GM21515 (cell line): Measurements from ENCODE around the gene NME4.
A peak's percentile ranks its signal among the peaks of the same experiment; 100 is the strongest.
"Not testable (repeated sequence)": the region's sequence is repeated elsewhere in the genome, so short reads cannot be mapped to it uniquely, and the experiment has no call there.

Experiments
- ATAC-seq: cut with Tn5 transposase; IDR thresholded peaks from one replicate; pipeline ENCODE4 v1.9.1; 2021; ENCODE audit not compliant: unreplicated experiment

The NME4 gene

DNA sequence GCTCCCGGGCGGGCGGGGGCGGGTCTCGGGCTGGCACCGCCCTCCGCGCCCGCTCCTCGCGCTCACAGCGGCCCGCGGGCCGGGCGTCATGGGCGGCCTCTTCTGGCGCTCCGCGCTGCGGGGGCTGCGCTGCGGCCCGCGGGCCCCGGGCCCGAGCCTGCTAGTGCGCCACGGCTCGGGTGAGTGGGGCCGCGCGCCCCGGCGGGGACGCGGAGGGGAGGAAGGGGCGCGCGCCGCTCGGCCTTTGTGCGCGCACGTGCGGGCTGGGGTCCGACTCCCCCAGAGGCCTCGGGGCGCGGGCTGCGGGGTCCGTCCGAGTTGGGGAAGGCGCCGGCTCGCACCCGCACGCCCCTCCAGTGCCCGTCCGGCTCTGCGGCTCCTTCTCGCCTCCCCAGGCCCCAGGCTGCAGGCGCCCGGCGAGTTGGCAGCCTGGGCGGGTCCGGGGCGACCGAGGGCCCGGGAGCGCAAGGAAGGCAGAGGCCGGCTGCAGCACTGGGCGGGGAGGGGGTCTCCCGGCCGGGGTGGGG, at the start of gene NME4:
Gene NME4, plus strand, starts transcription at position 65 of the 527 bp plus-strand sequence. Its CDS starts 24 bp downstream, at position 89.
- no peak for ATAC-seq

DNA sequence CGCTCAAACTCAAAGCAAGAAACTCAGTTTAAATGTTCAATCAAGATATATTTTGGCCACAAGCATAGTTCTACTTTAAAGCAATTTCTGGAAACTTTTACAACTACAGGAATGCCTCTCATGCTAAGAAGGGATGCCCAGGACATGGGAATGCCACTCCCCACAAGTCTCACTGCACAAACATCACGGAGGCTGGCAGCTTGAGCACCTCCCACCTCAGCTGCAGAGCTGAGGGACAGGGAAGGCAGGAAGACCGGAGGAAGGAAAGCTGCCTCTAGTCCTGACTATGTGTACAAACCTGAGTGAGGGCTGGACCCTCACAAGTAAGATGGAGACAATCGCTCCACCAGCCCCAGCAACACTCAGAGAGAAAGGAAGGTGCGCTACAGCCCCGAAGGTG, 49.8 kb upstream of the NME4 start:
- no peak for ATAC-seq

DNA sequence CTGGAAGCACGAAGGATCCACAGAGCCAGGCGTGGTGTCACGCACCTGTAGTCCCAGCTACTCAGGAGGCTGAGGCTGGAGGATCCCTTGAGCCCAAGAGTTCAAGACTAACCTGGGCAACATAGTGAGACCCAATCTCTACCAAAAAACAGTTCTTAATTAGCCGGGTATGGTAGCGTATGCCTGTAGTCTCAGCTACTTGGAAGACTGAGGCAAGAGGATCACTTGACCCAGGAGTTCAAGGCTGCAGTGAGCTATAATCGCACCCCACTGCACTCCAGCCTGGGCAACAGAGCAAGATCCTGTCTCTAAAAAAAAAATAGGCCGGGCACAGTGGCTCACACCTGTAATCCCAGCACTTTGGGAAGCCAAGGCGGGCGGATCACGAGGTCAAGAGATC, 48.5 kb upstream of the NME4 start:
- ATAC-seq, result not testable (repeated sequence)

DNA sequence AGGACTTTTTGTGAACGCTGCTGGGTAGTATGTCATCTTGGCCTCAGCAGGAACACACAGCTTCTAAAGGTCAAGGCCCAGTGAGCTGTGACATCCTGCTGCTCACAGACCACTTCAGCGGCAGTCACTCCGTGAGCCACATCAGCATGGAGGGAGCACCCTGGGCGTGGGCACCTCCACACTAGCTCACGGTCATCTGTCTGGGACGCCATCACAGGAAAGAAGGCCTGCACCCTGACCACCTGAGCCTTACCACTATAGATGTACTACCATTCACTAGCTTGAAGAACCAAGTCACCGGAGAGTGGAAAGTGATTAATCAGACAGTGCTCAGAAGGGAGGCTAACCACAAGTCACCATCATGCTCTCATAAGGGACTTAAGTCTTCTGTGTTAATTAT, 47.8 kb upstream of the NME4 start:
- ATAC-seq, result no peak

DNA sequence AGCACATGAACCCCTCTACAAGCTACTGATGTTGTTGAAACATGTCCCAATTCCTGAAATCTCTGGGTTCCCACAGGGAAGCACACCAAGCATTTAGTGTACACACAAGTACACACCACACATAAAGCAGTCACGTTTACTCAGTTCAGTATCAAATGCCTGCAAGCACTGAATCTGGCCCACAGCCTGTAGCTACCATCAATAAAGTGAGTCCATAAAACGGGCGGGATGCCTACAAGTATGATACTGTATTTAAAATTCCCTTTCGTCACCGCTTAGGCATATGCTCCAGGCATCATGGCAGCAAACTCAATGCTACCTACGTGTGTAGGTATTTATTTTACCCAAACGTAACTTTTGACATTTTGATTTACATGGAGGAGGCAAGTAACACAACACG, 46.8 kb upstream of the NME4 start:
- ATAC-seq, result no peak

DNA sequence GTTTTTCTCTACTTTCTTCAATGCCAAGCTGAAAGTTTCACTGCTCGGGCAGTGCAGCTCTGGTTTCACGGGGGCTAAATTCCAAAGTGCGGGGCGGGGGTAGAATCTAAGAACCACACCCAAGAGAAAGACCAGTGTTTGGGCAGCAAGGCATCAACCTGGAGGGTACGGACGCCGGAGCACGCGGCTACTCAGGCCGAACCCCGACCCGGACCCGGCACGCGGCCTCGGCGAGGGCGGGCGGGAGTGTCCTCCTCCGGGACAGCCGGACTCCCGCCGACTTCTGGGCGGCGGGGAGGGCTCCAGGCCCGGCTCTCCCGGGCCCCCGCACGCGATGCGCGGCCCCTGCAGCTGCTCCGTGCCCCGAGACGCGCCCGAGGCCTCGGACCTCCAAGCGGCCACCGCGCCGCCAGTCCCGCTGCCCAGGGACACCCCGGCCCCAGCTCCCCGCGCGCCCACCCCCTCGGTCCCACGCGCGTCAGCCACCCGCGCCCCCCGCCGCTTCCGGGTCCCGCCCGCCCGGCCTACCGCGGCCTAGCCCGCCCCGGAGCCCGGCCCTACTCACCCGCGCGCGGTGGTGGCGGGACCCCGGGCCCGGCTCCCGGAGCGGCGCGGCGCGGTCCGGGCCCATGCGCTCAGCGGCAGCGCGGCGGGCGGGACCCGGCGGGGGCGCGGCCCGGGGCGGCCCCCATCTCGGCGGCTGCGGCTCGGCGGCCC, 45.0 kb upstream of the NME4 start:
- peak; percentile 23 for ATAC-seq

DNA sequence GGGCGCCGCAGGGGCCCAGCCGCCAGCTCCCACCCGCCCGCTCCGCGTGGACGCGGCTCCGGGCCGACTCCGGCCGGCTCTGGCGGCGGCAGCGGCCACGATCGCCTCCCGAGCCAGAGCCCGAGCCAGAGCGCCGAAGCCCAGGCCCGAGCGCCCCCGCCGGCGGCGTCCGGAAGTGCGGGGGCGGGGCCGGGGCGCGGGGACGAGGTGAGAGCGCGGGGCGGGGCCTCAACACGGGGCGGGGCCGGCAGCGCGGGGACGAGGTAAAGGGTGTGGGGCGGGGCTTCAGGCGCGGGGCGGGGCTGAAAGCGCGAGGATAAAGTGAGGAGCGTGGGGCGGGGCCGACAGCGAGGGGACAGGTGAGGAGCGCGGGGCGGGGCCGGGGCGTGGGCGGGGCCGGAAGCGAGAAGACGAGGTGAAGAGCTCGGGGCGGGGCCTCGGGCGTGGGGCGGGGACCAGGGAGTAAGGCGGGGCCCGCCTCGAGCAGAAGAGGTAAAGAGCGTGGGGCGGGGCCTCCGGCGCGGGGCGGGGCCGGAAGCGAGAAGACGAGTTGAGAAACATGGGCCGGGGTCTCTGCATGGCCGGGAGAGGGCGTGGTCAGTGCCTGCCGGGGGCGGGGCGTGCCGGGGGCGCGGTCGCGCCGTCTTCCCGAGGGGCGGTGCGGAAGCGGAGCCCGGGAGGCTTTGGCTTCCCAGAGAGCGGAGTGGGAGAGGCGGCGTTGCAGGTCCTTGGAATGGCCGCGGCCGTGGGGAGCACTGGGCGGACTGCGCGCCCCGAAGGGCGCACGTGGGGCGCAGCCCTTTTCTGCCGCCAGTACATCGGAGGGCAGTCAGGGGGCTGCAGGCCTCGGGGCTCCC, 44.2 kb upstream of the NME4 start, which contains the start of gene AXIN1:
Gene AXIN1, minus strand, starts transcription at position 177 of the 857 bp plus-strand sequence. CDS start 5,698 bp downstream, outside the sequence.
- ATAC-seq, result peak; percentile 60

DNA sequence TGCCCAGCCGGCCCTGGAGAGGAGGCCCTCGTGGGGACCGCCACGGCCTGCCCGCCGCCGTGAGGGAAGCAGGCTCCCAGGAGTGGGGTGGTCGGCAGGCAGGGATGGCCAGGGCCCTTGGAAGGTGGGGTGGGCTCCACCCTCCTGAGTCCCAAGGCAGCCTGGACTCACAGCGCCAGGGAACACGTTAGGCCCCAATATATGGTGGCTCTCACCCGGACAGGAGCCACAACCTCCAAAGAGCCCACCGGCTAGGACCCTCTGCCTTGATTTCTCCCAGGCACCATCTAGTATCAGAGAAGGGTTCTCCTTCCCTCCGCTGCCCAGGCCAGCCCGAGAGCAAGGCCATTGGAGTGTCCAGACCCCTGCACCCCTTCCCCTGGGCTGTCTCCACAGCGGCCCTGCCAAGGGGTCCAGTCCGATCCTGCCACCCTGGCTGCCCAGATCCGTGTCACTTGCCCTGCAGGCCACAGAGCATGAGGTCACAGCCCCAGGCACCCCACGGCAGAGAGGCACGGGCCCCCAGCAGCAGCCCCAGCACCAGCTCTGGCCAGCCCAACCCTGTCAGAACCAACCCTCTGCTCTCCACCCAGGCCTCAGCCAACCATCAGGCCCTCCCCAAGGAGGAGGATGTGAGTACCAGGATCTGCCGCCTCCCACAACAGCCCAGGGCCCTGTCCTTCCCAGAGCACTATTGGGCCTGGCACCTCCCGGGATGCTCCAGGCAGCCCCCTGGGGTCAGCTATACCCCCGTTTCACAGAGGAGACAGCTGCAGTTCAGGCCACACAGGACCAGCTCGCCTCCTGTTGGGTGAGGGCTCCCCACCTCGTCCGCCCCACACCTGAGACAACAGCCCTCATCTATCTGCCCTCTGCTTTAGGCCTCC, 43.4 kb upstream of the NME4 start:
- ATAC-seq, result no peak

DNA sequence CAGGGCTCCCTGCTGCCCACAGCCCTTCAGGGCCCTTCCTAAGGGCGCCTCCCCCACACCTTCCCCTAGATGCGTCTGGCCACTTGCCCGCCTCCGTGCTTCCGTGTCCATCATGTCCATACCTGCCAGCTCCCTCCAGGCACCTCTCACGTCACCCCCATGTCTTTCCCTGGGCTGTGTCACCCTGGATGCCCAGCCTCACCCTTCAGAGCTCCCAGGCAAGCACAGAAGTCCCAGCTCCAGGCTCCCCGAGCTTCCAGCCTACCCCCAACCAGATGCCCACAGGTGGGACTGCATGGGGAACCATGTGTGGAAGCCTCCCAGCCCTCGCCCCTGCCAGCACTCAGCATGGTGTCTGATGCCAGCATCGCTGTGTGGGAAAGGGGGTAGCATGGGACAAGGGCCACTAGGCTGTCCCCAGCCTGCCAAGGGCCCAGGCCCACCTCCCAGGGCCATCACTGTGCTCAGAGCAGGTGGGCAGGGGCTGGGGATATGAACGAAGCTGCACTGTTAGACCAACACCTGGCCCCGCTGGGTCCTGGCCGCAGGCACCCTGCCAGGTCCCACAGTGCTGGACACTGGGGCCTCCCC, 42.6 kb upstream of the NME4 start:
- no peak for ATAC-seq

DNA sequence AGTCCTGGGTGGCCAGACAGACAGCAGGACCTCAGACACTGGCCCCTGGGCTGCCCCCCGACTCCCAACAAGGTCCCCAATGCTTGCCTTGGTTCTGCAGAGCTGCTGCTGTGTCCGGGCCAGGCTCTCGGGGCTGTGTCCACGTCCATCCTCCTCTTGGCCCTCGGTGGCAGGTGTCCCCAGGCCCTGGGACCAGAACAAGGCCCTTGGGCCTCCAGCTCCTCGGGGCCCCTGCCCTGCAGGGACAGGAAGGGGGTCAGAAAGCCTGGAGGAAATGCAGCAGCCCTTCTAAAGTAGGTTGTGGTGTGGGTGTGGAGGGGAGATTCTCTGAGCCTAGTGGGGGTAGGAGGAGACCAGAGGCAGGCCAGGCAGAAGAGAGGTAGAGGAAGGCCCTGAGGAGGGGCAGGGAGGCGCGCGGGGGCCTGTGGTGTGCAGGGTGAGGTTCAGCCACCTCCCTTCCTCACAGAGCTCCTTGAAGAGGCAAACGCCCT, 42.0 kb upstream of the NME4 start:
- ATAC-seq, result no peak

DNA sequence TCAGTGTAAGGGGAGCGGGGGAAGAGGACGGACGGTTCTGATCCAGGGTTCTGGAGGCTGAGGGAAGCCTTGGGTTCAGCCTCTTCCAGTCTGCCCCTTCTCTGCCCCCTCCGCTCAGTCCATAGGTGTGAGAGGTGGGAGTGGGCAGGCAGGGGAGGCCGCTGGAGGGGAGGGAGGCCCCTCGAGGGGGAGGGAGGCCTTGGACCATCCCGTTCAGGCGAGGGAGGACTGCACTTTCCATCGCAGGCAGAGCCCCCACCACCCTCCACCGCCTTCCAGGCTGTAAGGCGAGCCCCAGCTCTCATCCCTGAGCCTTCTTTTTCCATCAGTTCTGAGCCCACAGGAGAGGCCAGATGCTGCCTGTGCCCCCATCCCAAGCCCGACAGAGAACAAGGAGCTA, 40.3 kb upstream of the NME4 start:
- no peak for ATAC-seq

DNA sequence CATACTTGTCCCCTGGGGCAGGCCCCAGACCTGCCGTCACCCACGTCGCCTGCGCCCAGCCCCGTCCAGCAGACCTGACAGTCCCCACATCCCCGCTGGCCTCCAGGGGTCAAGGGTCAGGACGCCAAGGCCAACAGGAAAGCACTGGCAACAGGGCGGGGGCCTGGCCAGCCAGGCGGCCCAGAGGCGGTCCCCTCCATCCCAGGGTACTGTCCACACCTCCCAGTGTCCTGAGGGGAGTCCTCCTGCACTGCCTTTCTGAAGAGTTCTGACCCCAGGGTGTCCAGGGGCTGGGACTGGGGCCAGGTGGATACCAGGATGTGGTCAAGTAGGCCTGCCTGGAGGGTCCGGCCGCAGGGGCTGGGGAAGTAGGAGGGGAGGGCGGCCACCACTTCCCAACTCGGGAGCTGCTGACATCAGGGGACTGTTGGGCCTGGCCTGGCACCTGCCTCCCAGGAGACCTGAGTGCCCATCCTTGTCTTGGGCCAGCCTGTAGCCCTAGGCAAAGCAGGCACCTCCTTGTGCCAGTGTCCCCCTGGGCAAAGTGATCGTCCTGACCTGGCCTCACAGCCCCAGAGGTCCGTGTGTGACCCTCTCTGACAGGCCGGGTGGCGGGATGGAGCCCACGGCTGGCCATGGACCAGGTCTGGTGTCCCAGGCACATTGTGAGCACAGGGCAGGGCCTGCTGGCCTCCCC, 37.8 kb upstream of the NME4 start:
- ATAC-seq, result no peak

DNA sequence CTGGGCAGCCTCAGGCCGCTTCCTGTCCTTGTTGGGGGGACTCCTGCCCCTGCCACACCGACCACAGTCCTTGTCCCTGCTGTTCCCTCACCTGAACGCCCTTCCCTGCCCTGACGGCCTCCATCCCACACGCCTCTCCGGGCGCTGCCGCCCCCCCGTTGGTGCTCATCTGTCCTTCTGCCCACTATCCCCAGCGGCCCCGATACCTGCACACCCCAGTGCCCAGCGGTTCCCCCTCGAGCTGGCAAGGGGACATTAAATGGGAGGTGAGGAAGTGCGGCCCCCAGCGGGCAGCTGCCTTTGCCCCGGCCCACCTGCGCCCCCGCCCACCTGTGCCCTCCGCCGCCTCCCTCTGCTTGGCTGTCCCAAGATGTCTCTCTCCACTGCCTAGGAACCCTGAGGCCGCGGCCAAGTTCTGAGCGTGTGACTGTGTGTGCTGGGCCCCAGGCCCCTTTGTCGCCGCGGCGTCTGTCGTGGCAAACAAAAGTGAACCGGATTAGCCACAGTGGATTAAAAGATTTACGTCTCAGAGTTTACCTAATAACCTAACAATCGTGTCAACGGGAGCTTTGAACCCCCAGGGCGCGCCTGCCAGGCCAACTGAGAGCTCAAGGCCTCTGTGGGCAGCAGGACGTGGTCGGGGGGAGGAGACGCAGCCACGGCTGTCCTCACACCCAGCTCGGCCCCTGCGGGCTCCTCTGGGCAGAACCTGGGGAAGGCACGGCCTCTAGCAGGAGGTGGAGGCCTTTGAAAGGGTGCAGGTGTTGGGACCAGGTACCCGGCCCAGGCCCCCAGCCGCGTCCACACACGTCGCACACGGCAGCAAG, 36.9 kb upstream of the NME4 start:
- no peak for ATAC-seq

DNA sequence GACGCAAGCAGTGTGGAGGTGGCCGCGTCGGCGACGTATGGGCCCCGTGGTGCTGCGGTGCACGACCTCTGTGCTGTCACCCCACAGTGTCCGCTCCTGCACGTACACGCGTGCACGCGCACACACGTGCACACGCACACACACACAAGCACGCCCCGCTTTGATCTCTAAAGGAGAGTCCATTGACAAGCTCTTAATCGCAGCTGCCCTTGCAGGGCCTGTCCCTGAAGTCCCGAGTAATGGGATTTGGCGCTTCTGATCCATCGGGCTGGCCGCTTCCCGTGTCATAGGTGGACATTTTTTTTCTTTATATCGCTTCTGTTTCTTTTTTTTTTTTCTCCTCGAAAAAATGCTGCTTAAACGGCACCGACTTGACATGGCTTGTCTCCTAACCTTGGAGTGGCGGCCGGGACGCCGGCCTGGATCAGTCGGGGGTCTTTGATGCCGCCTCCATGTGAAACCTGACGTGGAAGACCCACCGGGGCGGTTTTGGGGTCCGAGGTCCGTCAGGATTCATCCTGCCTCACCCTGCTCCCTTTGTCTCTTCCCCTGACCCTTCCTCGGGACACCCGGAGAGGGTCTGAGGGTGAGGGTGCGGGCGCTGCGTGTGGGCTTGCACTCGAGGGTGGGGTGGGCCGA, 36.2 kb upstream of the NME4 start:
- no peak for ATAC-seq

DNA sequence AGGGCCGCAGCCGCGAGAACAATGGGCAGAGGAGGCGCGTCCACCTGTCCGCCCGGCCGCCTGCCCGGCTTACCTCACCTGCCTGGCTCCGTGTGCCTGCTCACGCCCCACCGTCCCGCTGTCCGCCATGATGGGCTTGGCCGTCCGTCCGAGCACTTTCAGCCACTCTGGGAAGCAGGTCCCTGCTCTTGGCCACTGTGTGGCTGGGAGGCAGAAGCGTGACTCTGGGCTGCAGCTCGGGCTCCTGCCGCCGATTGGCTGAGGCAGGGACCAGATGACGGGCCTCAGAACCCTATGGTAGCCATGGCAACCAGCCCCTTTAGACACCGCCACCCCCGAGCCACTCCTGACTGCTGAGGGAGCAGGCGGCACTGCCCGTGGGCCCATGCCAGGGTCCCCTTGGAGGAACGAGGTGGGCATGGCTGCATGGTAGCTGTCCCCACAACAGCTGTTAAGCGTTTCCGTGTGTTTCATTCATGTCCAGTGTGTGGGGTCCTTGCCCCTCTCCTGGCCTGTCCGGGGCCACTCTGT, 35.6 kb upstream of the NME4 start:
- no peak for ATAC-seq

DNA sequence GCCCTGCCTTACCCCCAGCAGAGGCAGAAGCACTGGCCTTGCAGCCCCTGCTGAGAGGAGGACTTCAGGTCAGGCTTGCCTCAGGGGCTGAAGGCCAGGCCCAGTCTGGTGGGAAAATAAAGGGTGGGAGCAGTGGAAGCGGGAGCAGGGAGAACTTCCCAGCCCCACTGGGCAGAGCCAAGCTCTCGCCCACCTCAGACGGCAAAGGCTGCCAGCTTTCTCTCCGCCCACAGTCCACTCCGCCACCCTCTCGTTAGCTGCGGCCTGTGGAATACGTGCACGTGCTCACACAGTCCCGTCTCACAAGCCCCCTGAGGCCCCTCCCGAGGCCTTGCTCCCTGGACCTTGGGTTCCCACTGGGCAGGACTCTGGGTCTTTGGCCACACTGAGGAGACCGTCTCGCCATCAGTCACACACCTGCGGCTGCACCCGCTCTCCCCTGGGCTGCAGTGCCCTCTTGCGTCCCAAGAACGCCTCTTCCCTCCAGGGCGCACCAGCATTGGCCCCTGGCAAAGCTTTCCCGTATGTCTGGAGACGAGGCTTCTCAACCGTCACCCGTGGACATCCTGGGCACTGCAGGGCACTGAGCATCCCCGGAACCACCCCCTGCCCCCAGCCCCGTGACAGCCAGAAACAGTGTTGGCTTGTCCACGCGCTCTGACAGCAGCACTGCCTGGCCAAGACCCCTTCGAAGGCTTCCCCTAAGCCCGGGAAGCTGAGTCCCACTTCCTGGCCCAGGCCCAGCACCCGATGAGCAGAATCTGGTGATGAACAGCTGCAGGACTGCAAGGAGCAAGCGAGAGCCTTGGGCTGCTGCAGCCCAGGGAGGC, 34.9 kb upstream of the NME4 start:
- peak; percentile 60 for ATAC-seq

DNA sequence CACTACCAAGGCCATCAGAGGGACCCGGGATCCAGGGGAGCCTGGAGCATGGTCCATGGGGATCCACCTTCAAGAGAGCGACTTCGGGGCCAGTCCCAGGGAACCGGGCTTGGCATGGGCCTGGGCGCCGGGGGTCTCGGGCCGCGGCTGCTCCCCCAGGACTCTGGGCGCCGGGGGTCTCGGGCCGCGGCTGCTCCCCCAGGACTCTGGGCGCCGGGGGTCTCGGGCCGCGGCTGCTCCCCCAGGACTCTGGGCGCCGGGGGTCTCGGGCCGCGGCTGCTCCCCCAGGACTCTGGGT, 34.3 kb upstream of the NME4 start:
- ATAC-seq, result not testable (repeated sequence)
